ENCODE data around the gene PIK3CA. TPM values are rescaled to one million over a fixed set of nuclear protein-coding genes. Genes with fewer than 3 reads are reported as not detected.

PIK3CA gene
- total and polyA plus RNA-seq, 7 donors = 5.6 to 24.4 (median 18.7) TPM

GRCh38 chr3:179289295-179289694, 141.1 kb downstream of the PIK3CA start:
- Histone ChIP-seq H3K27me3 (ENCODE audit: insufficient read depth in 3 of 3, low read length in 2 of 3) (no peaks in the 10 kb centered on the region), H3K27ac (no peak overlapping the region), H3K9me3 (no peaks in the 10 kb centered on the region), H3K4me3 (no peak overlapping the region), H3K36me3 (ENCODE audit: insufficient read depth in 1 of 2, low read depth in 1 of 2) (no peaks in the 10 kb centered on the region), H3K4me1 (no peaks in the 10 kb centered on the region)
- 52 to 63% (median 57%) methylated on average over 3 of the region's 3 CpGs for WGBS, 3 donors
- DNase-seq (no peak), ATAC-seq (no peak)
- intact Hi-C loops (cut with DNase I) = no loop called here
- no peak for TF ChIP-seq CTCF (IDR thresholded peaks at IDR 0.05)

Other genes with a start within 250 kb of the PIK3CA start
- gene ZMAT3, start 76.5 kb upstream of the PIK3CA start, total RNA-seq = 10 to 100 TPM in 2 of 4 donors, 1 to 10 TPM in 2; 6.7 to 12.7 (median 9.1) TPM
- gene ZMAT3, start 76.5 kb upstream of the PIK3CA start, polyA plus RNA-seq = 1 to 10 TPM; 2.0 to 4.7 (median 3.1) TPM
- 1 to 10 TPM in 1 of 4 donors, under 1 TPM in 3; 0.44 to 1.6 (median 0.62) TPM for gene KCNMB3, start 102.8 kb downstream of the PIK3CA start, total RNA-seq
- gene KCNMB3, start 102.8 kb downstream of the PIK3CA start, polyA plus RNA-seq = under 1 TPM; 0.65 to 0.85 (median 0.72) TPM
- 10 to 100 TPM; 22.9 to 30.7 (median 27.9) TPM for gene ZNF639, start 174.7 kb downstream of the PIK3CA start, total RNA-seq
- 10 to 100 TPM; 16.2 to 45.4 (median 25.8) TPM for gene ZNF639, start 174.7 kb downstream of the PIK3CA start, polyA plus RNA-seq
- gene MFN1, start 199.4 kb downstream of the PIK3CA start, total RNA-seq = 10 to 100 TPM; 23.8 to 42.9 (median 36.3) TPM
- gene MFN1, start 199.4 kb downstream of the PIK3CA start, polyA plus RNA-seq = 10 to 100 TPM; 14.6 to 34.5 (median 18.9) TPM